Measurements from ENCODE around the gene MSGN1.

- TF ChIP-seq CTCF (conservative IDR thresholded peaks at IDR 0.05) (no peak), EZH2 (IDR thresholded peaks at IDR 0.05; ENCODE audit: low read depth) (no peak)
Measured at GRCh38 chr2:17839959-17840358, 23.7 kb downstream of the MSGN1 start.

Measured in PC-9 (cell line).